HT-29 (cell line): Measurements from ENCODE around the gene SLC25A28. TPM values are rescaled to one million over a fixed set of nuclear protein-coding genes. Genes with fewer than 3 reads are reported as not detected.
"Not testable (repeated sequence)": the region's sequence is repeated elsewhere in the genome, so short reads cannot be mapped to it uniquely, and the experiment has no call there.

ENCODE experiments used
- DNase-seq: peaks from one replicate; pipeline ENCODE4 v3.0.0-alpha.2; 2015; ENCODE audit warnings: low spot score
- total RNA-seq: library from RNA; depleted of rRNA; stranded (reverse); fragments of >200 nt; shearing (Covaris generic); gene quantifications from 2 replicates; pipeline ENCODE4 v1.2.3, GENCODE V29; 2014

The SLC25A28 gene
- total RNA-seq, 1 experiment from 2014 or later, result 19.9 TPM

DNA sequence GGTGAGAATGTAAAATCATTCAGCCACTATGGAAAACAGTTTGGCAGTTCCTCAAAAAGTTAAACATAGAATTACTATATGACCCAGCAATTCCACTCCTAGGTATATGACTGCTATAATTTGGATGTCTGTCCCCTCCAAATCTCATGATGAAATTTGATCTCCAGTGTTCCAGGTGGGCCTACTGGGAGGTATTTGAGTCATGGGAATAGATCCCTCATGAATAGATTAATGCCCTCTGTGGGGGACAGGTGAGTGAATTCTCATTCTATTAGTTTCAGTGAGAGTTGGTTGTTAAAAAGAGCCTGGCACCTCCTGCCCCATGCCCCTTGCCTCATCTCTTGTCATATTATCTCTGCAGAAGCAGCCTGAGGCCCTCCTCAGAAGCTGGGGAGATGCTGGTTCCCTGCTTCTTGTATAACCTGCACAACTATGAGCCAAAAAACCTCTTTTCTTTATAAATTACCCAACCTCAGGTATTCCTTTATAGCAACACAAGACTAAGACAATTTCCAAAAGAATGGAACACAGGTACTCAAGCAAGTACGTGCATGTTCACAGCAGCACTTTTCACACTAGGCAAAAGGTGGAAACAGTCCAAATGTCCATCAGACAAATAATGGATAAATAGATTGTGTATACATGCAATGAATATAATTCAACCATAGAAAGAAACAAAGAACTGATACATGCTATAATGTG is 8.8 kb upstream of the SLC25A28 start:
- DNase-seq, result no peak

DNA sequence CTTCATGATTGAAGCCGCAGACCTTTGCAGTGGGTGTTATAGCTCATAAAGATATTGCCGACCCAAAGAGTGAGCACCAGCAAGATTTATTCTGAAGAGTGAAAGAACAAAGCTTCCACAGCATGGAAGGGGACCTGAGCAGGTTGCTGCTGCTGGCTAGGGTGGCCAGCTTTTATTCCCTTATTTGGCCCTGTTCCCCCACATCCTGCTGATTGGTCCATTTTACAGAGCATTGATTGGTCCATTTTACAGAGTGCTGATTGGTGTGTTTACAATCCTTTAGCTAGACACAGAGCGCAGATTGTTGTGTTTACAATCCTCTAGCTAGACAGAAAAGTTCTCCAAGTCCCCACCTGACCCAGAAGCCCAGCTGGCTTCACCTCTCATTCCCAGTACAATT is 4.9 kb upstream of the SLC25A28 start:
- not testable (repeated sequence) for DNase-seq

DNA sequence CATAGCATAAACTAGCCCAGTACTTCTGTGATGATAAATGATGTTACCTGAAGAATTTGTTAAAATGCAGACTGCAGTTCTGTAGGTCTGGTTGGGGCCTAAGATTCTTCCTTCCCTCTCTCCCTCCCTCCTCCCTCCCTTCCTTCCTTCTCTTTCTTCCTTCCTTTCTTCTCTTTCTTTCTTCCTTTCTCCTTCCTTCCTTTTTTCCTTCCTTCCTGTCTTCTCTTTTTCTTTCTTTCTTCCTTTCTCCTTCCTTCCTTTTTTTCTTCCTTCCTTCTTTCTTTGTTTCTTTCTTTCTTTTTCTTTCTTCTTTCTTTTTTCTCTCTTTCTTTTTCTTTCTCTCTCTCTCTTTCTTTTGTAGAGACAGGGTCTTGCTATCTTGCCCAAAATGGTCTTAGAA is 3.7 kb upstream of the SLC25A28 start:
- DNase-seq, result no peak

- no peak for DNase-seq
Observed at GRCh38 chr10:99621454-99622251, 1.4 kb upstream of the SLC25A28 start.

DNA sequence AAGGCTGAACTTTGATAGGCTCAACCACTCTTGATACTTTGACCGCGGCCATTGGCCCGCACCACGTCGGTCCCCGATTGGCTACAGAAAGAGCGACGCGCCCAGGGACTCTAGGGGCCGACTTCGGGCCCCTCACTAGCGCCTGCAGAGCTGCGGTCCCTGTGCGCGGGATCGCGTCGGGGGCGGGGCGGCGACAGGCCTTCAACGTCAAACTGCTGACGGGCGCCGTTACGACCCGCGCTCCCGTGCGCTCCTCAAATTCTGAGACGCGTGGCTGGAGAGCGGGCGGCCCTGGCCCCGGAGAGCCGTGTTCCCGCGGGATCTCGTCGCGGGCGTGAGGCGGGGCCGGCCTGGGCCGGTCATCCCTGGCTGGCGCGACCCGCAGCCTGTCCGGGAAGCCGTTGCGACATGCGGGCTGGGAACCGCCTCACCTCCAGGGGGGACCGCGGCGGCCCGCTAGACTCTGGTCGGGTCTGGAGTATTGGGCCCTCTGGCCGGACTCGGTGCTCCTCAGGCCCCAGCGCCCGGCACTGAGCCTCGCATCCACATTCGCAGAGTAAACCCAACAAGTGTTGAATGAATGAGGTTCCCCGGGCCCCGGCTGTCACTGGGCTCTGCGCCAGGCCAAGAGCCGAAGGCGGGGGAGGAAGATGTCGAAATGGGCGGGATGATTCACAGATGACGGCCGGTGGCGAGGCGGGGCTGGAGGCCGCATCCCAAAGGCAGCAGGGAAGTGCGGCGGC is 643 bp upstream of the SLC25A28 start:
- DNase-seq, result peak; percentile 88

DNA sequence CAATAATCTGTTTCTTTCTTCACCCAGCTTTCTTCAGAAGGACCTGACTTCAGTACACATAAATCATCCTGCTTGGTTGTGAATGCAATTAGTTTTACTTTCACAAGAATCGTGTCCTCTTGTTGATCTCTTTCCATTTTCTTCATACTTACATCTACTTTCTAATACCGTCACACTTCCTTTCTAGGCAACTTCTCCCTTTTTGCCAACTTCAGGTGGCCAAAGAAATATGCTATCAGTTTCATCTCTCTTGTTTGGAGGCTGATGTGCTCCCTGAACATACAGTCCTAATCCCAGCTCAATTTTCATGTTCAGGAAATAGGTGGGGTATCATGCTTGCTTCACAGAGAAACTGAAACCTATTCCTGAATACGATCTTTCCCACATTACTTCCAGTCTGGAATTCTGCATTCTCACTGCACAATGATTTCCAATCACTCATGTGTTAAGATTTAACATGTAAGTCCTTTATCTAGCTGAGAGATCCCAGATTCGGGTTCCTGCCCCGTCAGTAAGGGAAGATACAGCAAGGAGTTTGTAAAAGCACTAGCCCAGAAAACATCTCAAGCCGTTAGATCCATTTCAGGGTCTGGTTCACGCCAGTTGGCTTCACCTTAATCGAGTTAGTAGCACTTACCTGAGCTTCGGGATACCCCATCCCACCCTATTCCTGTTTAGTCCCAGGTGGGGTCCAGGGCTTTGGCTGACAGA is 994 bp downstream of the SLC25A28 start:
- DNase-seq, result peak; percentile 57

- DNase-seq, result no peak
Observed at GRCh38 chr10:99617696-99618095, 2.5 kb downstream of the SLC25A28 start.

DNA sequence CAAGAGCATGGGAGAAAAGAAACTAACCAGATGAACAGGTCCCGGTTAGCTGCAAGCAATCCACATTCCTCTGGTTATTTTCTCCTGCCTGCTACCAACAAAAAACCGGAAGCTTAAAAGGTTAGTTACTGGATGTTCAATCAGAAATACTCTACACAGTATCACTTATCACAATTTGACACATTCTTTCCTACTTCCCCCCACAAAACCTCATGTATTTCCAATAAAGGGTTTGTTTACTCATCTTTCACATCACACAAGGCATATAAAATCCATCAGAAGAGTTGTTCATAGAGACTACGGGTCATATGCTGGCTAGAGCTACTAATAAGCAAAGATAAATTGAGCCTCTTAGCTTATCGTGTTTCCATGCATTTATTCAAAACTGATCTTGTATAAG is 4.8 kb downstream of the SLC25A28 start:
- no peak for DNase-seq

- DNase-seq, result peak; percentile 76
Observed at GRCh38 chr10:99612167-99612831, 7.9 kb downstream of the SLC25A28 start.

DNA sequence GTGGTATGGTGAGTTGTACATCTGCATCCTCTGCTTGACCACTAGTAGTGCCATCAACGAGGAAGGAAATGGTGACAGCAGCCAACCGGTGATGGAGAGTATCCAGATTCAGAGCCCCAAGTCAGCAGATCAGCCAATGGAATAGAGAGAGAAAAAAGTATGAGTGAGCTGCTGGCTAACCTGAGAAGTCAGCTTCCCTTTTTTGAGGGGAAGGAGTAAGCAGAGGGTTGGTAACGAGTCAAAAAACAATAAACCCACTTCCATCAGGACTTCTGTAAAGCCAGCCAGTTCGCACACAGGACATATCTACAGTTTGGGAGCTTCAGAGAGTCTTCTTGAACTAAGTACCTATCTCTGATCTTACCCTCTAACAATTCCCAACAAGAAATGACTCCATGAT is 8.9 kb downstream of the SLC25A28 start:
- DNase-seq, result no peak

- DNase-seq, result no peak
Observed at GRCh38 chr10:99610221-99610620, 10.0 kb downstream of the SLC25A28 start.

- DNase-seq, result no peak
Observed at GRCh38 chr10:99609186-99609585, 11.1 kb downstream of the SLC25A28 start.

DNA sequence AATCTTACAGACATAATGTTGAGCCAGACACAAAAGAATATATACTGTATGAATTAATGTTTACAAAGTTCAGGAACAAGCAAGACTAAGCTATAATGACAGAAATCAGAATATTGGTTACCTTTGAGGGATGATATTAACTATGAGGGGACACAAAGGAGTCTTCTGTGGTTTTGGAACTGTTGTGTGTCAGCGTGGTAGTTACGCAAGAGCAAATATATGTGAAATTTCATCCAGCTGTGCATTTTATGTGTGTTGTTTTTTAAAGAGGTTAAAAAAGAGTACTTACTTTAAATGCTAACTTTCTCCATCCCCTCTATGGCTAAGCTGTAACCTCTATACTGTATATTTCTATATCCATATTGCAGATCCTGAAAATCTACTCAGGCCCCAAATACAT is 14.9 kb downstream of the SLC25A28 start:
- no peak for DNase-seq

GRCh38 chr10:99604862-99605261 is 15.4 kb downstream of the SLC25A28 start:
- no peak for DNase-seq

DNA sequence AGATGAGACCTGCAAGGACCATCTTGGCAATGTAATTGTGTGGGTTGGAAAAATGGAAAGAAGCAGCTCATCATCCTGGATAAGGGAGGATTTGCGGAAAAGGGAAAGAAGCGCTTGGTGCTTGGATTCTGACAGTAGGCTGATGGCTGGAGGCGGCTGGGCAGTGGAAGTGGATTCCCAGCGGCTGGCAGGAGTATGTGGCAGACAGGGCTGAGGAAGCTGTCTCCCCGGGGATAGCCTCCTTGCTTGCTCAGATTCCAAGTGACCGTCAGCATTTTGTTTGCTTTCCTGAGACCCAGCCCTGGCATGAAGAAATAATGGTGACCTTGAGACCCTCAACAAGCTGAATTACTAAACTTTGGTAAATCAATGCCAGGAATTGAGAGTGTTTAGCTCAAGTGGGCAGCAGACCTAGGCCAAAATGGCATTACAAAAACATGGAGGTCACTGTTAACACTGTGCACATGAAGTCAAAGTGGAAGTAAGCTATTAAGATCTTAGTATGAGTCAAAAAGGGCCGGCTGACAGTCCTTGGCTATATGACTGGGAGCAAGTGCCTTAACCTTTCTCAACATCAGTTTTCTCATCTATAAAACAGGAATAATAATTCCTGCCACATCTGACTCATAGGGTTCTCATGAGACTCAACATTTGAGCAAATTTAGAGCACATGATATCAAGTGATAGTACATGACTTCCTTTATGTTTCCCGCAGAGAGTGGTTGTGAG is 21.3 kb downstream of the SLC25A28 start:
- DNase-seq, result no peak

DNA sequence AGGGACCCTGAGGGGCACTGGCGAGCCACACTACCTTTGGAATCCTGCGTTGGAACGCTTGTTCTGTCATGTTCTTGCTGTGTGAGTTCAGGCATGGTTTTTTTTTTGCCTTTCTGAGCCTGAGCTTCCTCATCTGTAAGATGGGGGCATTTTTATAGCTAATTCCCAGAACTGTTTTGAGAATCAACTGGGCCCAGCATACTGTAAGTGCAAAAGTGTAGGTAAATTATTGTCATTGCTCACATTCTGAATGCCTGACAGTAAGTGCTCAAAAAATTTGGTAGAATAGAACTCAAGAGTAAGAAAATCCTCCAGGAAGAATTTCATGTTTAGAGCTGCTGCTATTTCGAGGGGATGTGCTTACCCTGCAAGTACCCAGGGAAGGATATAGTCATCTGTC is 22.2 kb downstream of the SLC25A28 start:
- DNase-seq, result no peak

DNA sequence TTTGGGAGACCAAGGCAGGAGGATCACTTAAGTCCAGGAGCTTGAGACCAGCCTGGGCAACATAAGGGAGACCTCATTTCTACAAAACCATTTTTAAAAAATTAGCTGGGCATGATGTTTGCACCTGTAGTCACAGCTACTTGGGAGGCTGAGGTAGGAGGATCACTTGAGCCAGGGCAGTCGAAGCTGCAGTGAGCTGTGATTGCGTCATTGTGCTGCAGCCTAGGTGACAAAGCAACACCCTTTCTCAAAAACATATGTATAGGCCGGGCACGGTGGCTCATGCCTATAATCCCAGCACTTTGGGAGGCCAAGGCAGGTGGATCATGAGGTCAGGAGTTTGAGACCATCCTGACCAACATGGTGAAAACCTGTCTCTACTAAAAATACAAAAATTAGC is 23.5 kb downstream of the SLC25A28 start:
- DNase-seq, result not testable (repeated sequence)

DNA sequence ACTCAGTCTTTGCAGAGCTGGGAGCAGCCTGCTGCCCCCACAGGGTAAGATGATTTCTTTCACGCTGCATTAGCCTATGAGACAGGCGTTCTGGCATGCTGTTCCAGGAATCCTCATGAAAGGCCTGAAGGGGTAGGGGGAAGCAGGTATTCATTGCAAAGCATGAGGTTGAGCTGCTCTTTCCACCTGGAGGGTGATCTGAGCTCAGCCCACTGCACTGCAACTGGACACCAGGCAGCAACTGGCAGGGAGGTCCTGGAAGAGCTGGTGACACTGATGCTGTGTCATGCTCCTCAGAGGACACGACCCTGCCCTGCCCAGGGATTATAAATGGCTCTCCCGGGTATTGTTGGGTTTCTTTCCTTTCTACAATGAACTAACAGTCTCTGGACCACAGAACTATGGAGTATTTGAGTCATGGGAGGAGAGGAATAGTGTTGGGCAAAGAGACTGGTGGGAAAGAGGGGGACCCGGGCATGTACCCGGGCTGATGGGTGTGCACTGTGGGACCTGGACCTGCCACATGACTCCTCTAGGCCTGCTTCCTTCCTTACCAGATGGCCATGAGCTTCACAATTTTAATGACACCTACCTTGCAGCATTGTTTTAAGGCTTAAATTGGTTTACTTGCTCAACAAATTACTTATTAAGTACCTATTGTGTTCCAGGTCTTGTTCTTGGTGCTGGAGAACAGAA is 24.3 kb downstream of the SLC25A28 start:
- no peak for DNase-seq

DNA sequence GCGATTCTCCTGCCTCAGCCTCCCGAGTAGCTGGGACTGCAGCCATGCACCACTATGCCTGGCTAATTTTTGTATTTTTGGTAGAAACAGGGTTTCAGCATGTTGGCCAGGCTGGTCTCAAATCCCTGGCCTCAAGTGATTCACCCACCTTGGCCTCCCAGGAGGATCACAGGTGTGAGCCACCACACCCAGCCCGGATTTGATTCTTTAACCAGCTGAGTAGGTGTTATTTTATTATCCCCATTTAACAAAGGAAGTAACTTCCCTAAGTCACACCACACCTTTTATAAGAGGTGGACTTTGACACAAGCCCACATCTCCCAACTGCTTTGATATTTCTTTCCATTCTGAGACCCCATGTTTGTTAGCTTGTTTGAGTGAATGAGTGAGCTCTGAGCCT is 25.0 kb downstream of the SLC25A28 start:
- DNase-seq, result no peak

- DNase-seq, result peak; percentile 30
Observed at GRCh38 chr10:99593312-99593711, 26.9 kb downstream of the SLC25A28 start.
